C4-2B (cell line): Measurements from ENCODE around the gene TPX2.

Experiments used
- CTCF ChIP-seq: fragments of 450-650 bp; conservative IDR thresholded peaks from 2 replicates; pipeline ENCODE4 v1.5.1; 2017; ENCODE audit warnings: mild to moderate bottlenecking
- ZFX ChIP-seq: fragments of 450-650 bp; IDR thresholded peaks from 2 replicates; pipeline ENCODE4 v1.6.1; 2017

- no peak for TF ChIP-seq CTCF
- TF ChIP-seq ZFX = no peak
Measured at GRCh38 chr20:31797364-31797763, 58.3 kb downstream of the TPX2 start.
